Body of pancreas (tissue), 4 donors: ENCODE data around the gene PTGES2. TPM values are rescaled to one million over a fixed set of nuclear protein-coding genes. Genes with fewer than 3 reads are reported as not detected.

Experiments used
- ATAC-seq: fragments of 150-250 bp; one replicate; pipeline ENCODE4 v1.9.1; 2016
- DNase-seq, 4 donors: peaks; one replicate each; pipeline ENCODE4 v3.0.0-alpha.2; 2019
- H3K27ac ChIP-seq, 4 donors: fragments of 200-600 bp; sonication (generic); 1 replicate in 3 of 4; 2 replicates in 1 of 4; pipeline versions ENCODE4 v1.5.1 to v1.6.1; 2016 to 2019; ENCODE audit warnings: mild to moderate bottlenecking in 1 of 4, mixed read lengths in 1 of 4, moderate library complexity in 1 of 4
- H3K27me3 ChIP-seq, 2 donors: fragments of 200-600 bp; sonication (generic); one replicate each; pipeline ENCODE4 v1.6.0; 2016; ENCODE audit warnings: mild to moderate bottlenecking in 1 of 2
- H3K36me3 ChIP-seq, 2 donors: fragments of 200-600 bp; sonication (generic); replicated peaks in 1 of 2; 2 replicates each; pipeline ENCODE4 v1.5.1; 2016; ENCODE audit warnings: low read depth in 2 of 2; ENCODE audit not compliant: insufficient read depth in 1 of 2
- H3K4me1 ChIP-seq: fragments of 200-600 bp; sonication (generic); one replicate; pipeline ENCODE4 v1.6.0; 2016
- H3K4me3 ChIP-seq, 2 donors: fragments of 200-600 bp; sonication (generic); 1 replicate in 1 of 2; 2 replicates in 1 of 2; pipeline ENCODE4 v1.5.1; 2016 to 2019
- H3K9me3 ChIP-seq, 3 donors: fragments of 200-600 bp; sonication (generic); 1 replicate in 2 of 3; 2 replicates in 1 of 3; pipeline ENCODE4 v1.5.1; 2016
- CTCF ChIP-seq, 7 experiments: fragments of 450-650 bp in 4 of 7; fragments of 200-600 bp in 3 of 7; sonication (generic) in 3 of 7; IDR thresholded peaks; one replicate each; pipeline ENCODE4 v1.5.1; 2016 to 2019; ENCODE audit warnings: antibody characterized with exemption in 7 of 7
- POLR2A ChIP-seq, 3 donors: fragments of 450-650 bp; IDR thresholded peaks; one replicate each; pipeline ENCODE4 v1.6.1; 2016; ENCODE audit warnings: antibody characterized with exemption in 3 of 3, mild to moderate bottlenecking in 2 of 3
- WGBS, 2 donors: methylation state at CpG; one replicate each; pipeline ENCODE4 v1.1.5; 2017; 5-methylcytosine and 5-hydroxymethylcytosine counted together
- intact Hi-C: fragments of 100-400 bp; cut with DNase I; formaldehyde crosslinking; loops from one replicate; pipeline ENCODE4 v1.15.1; 2023
- total RNA-seq, 2 donors: library from RNA; depleted of rRNA; stranded (reverse); fragments of >200 nt; gene quantifications; one replicate each; pipeline ENCODE4 v1.1.0, GENCODE V29; 2016

PTGES2 gene
- total RNA-seq, 2 donors from 2014 or later, result 55.8 to 145 TPM

- intact Hi-C loops, result no loop called here
- no peaks in the 10 kb centered on the region for H3K9me3 ChIP-seq
- DNase-seq (no peak), ATAC-seq (no peak)
- TF ChIP-seq CTCF (IDR thresholded peaks at IDR 0.05) (no peak), POLR2A (IDR thresholded peaks at IDR 0.05) (no peak)
- peaks cover 9% of the 10 kb centered on the region for H3K4me1 ChIP-seq
- WGBS, 2 donors, result 71 to 86% methylated on average over 7 to 8 of the region's 8 CpGs
- no peaks in the 10 kb centered on the region for H3K27me3 ChIP-seq
- no peaks in the 10 kb centered on the region for H3K36me3 ChIP-seq
- no peak overlapping the region for H3K4me3 ChIP-seq
- no peak overlapping the region for H3K27ac ChIP-seq
Observed at GRCh38 chr9:128143525-128144238, 16.2 kb upstream of the PTGES2 start.

GRCh38 chr9:128142596-128142995 lies 15.1 kb upstream of the PTGES2 start:
- TF ChIP-seq CTCF (IDR thresholded peaks at IDR 0.05), result no peak
- no peak for TF ChIP-seq POLR2A (IDR thresholded peaks at IDR 0.05)
- no peak for DNase-seq
- Histone ChIP-seq H3K27ac (no peak overlapping the region), H3K4me1 (no peaks in the 10 kb centered on the region), H3K36me3 (no peaks in the 10 kb centered on the region), H3K9me3 (no peaks in the 10 kb centered on the region), H3K27me3 (no peaks in the 10 kb centered on the region), H3K4me3 (no peak overlapping the region)
- intact Hi-C loops, result no loop called here
- ATAC-seq, result no peak
- WGBS, 2 donors, result 71 to 91% methylated on average over 2 of the region's 2 CpGs

GRCh38 chr9:128142061-128142460 lies 14.5 kb upstream of the PTGES2 start:
- Histone ChIP-seq H3K4me1 (no peaks in the 10 kb centered on the region), H3K4me3 (no peak overlapping the region), H3K36me3 (no peaks in the 10 kb centered on the region), H3K27me3 (no peaks in the 10 kb centered on the region), H3K27ac (no peak overlapping the region), H3K9me3 (no peaks in the 10 kb centered on the region)
- 61 to 76% methylated on average over 4 of the region's 4 CpGs for WGBS, 2 donors
- intact Hi-C loops, result no loop called here
- TF ChIP-seq CTCF (IDR thresholded peaks at IDR 0.05), result no peak
- no peak for TF ChIP-seq POLR2A (IDR thresholded peaks at IDR 0.05)
- DNase-seq (no peak), ATAC-seq (no peak)

- no peak for TF ChIP-seq CTCF (IDR thresholded peaks at IDR 0.05)
- TF ChIP-seq POLR2A (IDR thresholded peaks at IDR 0.05), result no peak
- Histone ChIP-seq H3K4me1 (no peaks in the 10 kb centered on the region), H3K27ac (no peak overlapping the region), H3K36me3 (no peaks in the 10 kb centered on the region), H3K9me3 (no peaks in the 10 kb centered on the region), H3K4me3 (no peak overlapping the region), H3K27me3 (no peaks in the 10 kb centered on the region)
- intact Hi-C loops, result no loop called here
- no peak for DNase-seq
- 85 to 97% methylated on average over 2 to 3 of the region's 3 CpGs for WGBS, 2 donors
- ATAC-seq, result no peak
Observed at GRCh38 chr9:128141604-128142003, 14.1 kb upstream of the PTGES2 start.

GRCh38 chr9:128139621-128140020 lies 12.1 kb upstream of the PTGES2 start:
- no peaks in the 10 kb centered on the region for H3K4me1 ChIP-seq
- ATAC-seq, result no peak

More at GRCh38 chr9:128139621-128140020, 12.1 kb upstream of the PTGES2 start:
- Histone ChIP-seq H3K27ac (no peak overlapping the region), H3K4me3 (no peak overlapping the region), H3K36me3 (no peaks in the 10 kb centered on the region), H3K27me3 (no peaks in the 10 kb centered on the region), H3K9me3 (no peaks in the 10 kb centered on the region)
- TF ChIP-seq CTCF (IDR thresholded peaks at IDR 0.05), result no peak
- TF ChIP-seq POLR2A (IDR thresholded peaks at IDR 0.05), result no peak
- intact Hi-C loops, result no loop called here
- WGBS, 2 donors, result 33 to 70% methylated on average over 1 to 4 of the region's 16 CpGs
- no peak for DNase-seq
